GM19328 (cell line): Measurements from ENCODE around the gene SPG7.

Source experiments
- ATAC-seq: cut with Tn5 transposase; IDR thresholded peaks from one replicate; pipeline ENCODE4 v1.9.1; 2021; ENCODE audit warnings: mild to moderate bottlenecking, moderate library complexity; ENCODE audit not compliant: unreplicated experiment

The SPG7 gene

GRCh38 chr16:89545044-89545830 lies 37.0 kb downstream of the SPG7 start:
- ATAC-seq: no peak

DNA sequence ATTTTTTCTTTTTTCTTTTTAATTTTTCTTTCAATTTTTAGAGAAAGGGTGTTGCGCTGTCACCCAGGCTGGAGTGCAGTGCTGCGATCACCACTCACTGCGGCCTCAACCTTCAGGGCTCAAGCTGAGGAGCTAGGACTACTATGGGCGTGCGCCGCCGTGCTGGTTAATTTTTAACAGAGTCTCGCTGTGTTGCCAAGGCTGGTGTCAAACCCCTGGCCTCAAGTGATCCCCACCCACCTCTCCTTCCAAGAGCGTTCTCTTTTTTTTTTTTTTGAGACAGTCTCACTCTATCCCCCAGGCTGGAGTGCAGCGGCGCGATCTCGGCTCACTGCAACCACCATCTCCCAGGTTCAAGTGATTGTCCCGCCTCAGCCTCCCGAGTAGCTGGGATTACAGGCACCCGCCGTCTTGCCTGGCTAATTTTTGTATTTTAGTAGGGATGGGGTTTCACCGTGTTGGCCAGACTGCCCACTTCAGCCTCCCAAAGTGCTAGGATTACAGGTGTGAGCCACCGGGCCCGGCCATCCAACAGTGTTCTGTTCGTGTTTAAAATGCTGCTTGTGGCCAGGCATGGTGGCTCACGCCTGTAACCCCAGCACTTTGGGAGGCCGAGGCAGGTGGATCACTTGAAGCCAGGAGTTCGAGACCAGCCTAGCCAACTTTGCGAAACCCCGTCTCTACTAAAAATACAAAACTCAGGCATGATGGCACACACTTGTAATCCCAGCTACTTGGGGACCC lies 37.8 kb downstream of the SPG7 start:
- ATAC-seq: no peak

- ATAC-seq: no peak
Measured at GRCh38 chr16:89546781-89547180, 38.6 kb downstream of the SPG7 start.

DNA sequence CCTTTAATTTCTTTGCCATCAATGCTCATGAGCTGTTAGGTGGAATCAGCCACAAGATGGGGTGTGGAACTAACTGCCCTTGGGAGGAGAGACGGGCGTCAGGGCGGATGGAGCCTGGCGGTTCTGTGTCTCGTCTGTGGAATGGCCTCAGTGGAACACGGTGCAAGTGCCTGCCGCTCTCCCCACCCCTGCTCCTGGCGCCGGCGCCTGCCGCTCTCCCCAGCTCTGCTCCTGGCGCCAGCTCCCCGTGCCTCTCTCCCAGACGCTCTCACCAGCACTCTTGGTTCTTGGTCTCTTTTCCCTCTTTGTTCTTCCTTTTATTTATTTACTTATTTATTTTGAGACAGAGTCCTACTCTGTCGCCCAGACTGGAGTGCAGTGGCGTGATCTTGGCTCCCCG lies 39.1 kb downstream of the SPG7 start:
- no peak for ATAC-seq

GRCh38 chr16:89547860-89548259 lies 39.7 kb downstream of the SPG7 start:
- ATAC-seq: no peak

DNA sequence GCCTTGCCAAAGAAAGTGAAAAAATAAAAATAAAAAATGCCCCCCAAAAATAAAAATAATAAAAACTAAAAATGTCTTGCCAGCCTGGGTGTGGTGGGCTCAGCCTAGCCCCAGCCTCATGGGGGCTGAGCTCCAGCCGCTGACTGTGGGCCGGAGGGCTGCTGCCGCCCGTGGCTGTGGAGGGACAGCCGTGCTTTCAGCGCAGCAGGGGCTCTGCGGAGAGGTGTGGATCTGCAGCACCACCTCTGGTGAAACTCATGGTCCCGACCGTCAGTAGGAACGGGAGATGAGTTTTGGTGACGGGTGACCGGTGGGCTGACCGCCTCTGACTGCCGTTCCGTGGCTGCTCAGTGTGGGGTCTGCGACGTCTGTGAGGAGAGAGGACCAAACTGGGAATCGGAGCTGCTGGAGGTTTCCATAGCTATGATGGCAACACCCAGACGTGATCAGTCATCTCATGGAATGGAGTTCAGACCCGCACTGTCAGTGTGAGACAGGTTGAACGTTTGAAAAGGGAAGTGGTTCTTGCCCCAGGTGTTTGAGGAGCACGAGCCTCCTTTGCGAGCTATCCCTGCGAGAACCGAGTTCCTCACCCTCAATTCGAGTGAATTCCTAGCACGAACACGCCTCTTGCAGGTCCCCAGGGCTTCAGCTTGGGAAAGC lies 40.3 kb downstream of the SPG7 start:
- ATAC-seq: no peak

DNA sequence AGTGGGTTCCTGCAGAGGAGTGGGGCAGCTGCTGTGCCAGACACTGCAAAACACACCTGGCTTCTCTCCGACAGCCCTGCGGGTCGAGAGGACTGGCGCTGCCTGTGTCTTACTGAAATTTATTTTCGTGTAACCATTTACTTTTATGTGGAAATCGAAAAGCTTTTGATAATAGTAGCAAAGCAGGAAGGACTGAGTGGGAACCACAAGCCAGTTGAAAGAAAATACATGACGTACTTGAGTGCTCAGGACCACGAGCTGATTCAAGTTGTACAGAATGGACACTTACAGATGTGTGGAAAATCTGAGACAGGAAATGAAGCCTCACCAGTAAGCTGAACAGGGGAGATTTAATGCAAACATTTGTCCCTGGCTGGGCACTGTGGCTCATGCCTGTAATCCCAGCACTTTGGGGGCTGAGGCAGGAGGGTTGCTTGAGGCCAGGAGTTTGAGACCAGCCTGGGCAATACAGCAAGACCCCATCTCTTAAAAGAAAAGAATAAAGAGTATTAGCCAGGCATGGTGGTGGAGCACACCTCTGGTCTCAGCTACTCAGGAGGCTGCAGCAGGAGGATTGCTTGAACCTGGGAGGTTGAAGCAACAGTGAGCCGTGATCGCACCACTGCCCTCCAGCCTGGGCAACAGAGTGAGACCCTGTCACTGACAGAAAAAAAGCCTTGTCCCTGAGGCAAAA lies 41.0 kb downstream of the SPG7 start:
- ATAC-seq: no peak

DNA sequence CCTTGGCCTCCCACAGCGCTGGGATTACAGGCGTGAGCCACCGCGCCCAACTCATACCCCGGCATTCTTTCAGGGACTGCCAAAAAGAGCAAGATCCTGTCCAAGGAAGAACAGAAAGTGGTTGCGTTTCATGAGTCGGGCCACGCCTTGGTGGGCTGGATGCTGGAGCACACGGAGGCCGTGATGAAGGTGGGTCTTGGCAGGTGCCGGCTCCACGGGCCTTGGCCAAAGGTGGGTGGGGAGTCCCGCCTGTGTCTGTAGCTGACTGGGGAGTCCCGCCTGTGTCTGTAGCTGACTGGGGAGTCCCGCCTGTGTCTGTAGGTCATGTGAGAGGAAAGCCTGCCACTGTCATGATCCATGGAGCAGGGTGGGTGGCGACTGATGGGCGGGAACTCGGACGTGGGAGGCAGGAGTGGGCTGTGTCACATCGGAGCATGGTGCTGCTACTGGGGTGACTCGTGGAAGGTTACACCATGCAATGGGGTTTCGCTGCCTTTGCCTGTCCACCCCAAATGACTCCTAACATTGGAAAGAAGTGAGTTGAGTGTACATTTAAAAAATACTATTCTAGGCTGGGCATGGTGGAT lies 42.3 kb downstream of the SPG7 start:
- ATAC-seq: no peak

GRCh38 chr16:89552329-89552728 lies 44.1 kb downstream of the SPG7 start:
- no peak for ATAC-seq

GRCh38 chr16:89552913-89553312 lies 44.7 kb downstream of the SPG7 start:
- no peak for ATAC-seq

DNA sequence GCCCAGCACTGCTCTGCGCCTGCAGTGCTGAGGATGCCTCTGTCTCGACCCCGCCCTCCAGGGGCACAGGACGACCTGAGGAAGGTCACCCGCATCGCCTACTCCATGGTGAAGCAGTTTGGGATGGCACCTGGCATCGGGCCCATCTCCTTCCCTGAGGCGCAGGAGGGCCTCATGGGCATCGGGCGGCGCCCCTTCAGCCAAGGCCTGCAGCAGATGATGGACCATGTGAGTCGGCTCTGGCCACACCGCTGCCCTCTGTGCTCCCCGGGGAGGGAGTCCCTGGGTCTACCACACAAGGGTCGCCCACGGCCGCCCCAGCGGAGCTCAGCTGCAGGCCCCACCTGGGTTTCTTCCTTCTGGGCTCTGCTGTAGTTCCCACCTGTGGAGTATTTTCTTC lies 45.5 kb downstream of the SPG7 start:
- ATAC-seq: no peak

GRCh38 chr16:89554343-89554742 lies 46.1 kb downstream of the SPG7 start:
- ATAC-seq: no peak

DNA sequence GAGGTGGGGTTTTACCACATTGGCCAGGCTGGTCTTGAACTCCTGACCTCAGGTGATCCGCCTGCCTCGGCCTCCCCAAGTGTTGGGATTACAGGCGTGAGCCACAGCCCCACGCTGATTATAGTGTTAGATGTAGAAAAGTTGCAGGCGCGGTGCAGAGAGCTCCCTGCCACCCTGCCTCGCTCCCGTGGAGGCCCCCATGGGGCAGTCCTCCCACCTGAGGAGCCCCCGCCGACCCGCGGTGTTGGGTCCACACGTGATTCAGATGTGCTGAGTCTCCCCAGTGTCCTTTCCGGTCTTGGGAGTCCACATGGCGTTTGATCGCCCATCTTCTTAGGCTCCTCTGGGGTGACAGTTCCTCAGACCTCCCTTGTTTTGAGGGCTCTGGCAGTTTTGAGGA lies 47.1 kb downstream of the SPG7 start:
- ATAC-seq: no peak

- no peak for ATAC-seq
Measured at GRCh38 chr16:89555780-89556179, 47.6 kb downstream of the SPG7 start.

DNA sequence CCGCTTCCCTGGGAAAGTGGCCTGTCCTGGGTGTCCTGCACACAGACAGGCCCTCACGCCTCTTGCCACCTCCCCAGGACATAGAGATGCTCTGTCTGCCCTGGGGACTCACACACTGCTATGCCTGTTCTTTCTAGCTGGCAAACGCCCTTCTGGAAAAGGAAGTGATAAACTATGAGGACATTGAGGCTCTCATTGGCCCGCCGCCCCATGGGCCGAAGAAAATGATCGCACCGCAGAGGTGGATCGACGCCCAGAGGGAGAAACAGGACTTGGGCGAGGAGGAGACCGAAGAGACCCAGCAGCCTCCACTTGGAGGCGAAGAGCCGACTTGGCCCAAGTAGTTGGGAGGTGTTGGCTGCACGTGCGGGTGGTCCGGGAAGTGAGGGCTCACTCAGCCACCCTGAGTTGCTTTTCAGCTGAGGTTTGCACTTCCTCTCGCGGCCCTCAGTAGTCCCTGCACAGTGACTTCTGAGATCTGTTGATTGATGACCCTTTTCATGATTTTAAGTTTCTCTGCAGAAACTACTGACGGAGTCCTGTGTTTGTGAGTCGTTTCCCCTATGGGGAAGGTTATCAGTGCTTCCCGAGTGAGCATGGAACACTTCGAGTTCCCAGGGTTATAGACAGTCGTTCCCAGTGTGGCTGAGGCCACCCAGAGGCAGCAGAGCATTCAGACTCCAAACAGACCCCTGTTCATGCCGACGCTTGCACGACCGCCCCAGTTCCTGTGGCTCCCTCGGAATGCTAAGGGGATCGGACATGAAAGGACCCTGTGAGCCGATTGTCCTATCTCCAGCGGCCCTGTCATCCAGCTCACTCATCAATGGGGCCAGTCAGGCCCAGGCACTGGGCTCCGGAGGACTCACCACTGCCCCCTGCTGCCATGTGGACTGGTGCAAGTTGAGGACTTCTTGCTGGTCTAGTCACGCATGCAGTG lies 48.8 kb downstream of the SPG7 start:
- ATAC-seq: no peak

- ATAC-seq: no peak
Measured at GRCh38 chr16:89557690-89558490, 49.7 kb downstream of the SPG7 start.

GRCh38 chr16:89560378-89561141 lies 52.4 kb downstream of the SPG7 start, which contains the start of gene RPL13:
RPL13 (plus strand) TSS chr16:89560682; CDS start chr16:89560960, 278 bp downstream.
- peak; percentile 80 for ATAC-seq
